ENCODE measurements around the gene SLC27A2. TPM values are rescaled to one million over a fixed set of nuclear protein-coding genes. Genes with fewer than 3 reads are reported as not detected.

SLC27A2 gene
- total and polyA plus RNA-seq, 4 donors = 80.2 to 504 (median 216) TPM

- 26% methylated on average over 2 of the region's 2 CpGs for WGBS
- no peaks in the 10 kb centered on the region for H3K9me3 ChIP-seq (ENCODE audit: control insufficient read depth in 4 of 4, low read length in 3 of 4)
- H3K27ac ChIP-seq (ENCODE audit: low read depth in 1 of 2, low read length in 2 of 2) = peak overlapping the region; percentile 9 to 53
- H3K36me3 ChIP-seq (ENCODE audit: control insufficient read depth in 4 of 4, insufficient read depth in 3 of 4, low read depth in 1 of 4, low read length in 3 of 4) = peaks cover 0 to 27% (median 11%) of the 10 kb centered on the region in 4 donors
- TF ChIP-seq HNF4G (IDR thresholded peaks at IDR 0.05) (no peak), RXRA (IDR thresholded peaks at IDR 0.05) (peak; percentile 39 to 74), FOXA2 (IDR thresholded peaks at IDR 0.05) (no peak), FOXA1 (IDR thresholded peaks at IDR 0.05) (no peak), SP1 (IDR thresholded peaks at IDR 0.05) (no peak), NR2F2 (IDR thresholded peaks at IDR 0.05) (no peak), REST (IDR thresholded peaks at IDR 0.05) (peak; percentile 53), JUND (IDR thresholded peaks at IDR 0.05) (peak in 1 of 2 donors; percentile 11), EGR1 (IDR thresholded peaks at IDR 0.05; ENCODE audit: low read depth in 2 of 2) (no peak), CTCF (IDR thresholded peaks at IDR 0.05; ENCODE audit: low read depth, low read length, missing input control) (peak; percentile 16), YY1 (IDR thresholded peaks at IDR 0.05) (no peak), GABPA (IDR thresholded peaks at IDR 0.05 in 1 of 2, conservative IDR thresholded peaks at IDR 0.05 in 1 of 2) (no peak), RAD21 (IDR thresholded peaks at IDR 0.05) (peak in 1 of 2 donors; percentile 10), ATF3 (IDR thresholded peaks at IDR 0.05) (peak; percentile 16), HNF4A (conservative IDR thresholded peaks at IDR 0.05) (peak; percentile 51 to 58), TAF1 (conservative IDR thresholded peaks at IDR 0.05) (no peak)
- TF ChIP-seq, protein P1, sequence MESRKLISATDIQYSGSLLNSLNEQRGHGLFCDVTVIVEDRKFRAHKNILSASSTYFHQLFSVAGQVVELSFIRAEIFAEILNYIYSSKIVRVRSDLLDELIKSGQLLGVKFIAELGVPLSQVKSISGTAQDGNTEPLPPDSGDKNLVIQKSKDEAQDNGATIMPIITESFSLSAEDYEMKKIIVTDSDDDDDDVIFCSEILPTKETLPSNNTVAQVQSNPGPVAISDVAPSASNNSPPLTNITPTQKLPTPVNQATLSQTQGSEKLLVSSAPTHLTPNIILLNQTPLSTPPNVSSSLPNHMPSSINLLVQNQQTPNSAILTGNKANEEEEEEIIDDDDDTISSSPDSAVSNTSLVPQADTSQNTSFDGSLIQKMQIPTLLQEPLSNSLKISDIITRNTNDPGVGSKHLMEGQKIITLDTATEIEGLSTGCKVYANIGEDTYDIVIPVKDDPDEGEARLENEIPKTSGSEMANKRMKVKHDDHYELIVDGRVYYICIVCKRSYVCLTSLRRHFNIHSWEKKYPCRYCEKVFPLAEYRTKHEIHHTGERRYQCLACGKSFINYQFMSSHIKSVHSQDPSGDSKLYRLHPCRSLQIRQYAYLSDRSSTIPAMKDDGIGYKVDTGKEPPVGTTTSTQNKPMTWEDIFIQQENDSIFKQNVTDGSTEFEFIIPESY (IDR thresholded peaks at IDR 0.05) = peak; percentile 44
- TF ChIP-seq, protein P2, sequence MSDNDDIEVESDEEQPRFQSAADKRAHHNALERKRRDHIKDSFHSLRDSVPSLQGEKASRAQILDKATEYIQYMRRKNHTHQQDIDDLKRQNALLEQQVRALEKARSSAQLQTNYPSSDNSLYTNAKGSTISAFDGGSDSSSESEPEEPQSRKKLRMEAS (IDR thresholded peaks at IDR 0.05) = no peak
- no peak overlapping the region for H3K4me3 ChIP-seq (ENCODE audit: low read depth in 1 of 3, low read length in 3 of 3)
- H3K9ac ChIP-seq (ENCODE audit: low read depth in 1 of 2, low read length in 2 of 2) = no peak overlapping the region
- no peaks in the 10 kb centered on the region for H3K27me3 ChIP-seq (ENCODE audit: control insufficient read depth in 4 of 4, insufficient read depth in 4 of 4, low read length in 3 of 4)
- DNase-seq (ENCODE audit: low spot score) = no peak
- peaks cover 21 to 64% (median 52%) of the 10 kb centered on the region in 4 donors for H3K4me1 ChIP-seq (ENCODE audit: control insufficient read depth in 4 of 4, insufficient read depth in 4 of 4, low read length in 3 of 4)
Measured at GRCh38 chr15:50234764-50235163, 52.8 kb downstream of the SLC27A2 start.
